Vagina (tissue), 2 donors: Measurements from ENCODE around the gene ACOXL.

Source experiments
- CTCF ChIP-seq, 3 experiments: fragments of 450-650 bp in 2 of 3; fragments of 200-600 bp in 1 of 3; sonication (generic) in 1 of 3; IDR thresholded peaks; one replicate each; pipeline ENCODE4 v1.5.1; 2017 to 2019; ENCODE audit warnings: antibody characterized with exemption in 3 of 3, mild to moderate bottlenecking in 2 of 3, moderate library complexity in 2 of 3
- POLR2A ChIP-seq, 2 donors: fragments of 450-650 bp; IDR thresholded peaks; one replicate each; pipeline ENCODE4 v1.6.1; 2017; ENCODE audit warnings: antibody characterized with exemption in 2 of 2, mild to moderate bottlenecking in 2 of 2, moderate library complexity in 2 of 2

DNA sequence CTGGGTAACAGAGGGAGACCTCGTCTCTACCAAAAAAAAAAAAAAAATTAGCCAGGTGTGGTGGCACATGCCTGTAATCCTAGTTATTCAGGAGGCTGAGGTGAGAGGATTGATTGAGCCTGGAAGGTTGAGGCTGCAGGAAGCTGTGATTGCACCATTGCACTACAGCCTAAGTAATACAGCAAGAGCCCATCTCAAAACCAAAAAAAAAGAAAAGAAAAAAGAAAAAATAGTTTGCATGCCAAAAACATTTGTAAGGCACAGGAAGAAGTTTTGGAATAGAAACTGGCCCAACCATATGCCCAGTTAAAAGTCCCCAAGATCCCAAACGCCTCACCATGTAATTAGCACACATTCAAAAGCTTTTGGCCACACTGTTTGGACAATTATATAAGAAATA is 13.4 kb upstream of the ACOXL start:
- TF ChIP-seq CTCF (IDR thresholded peaks at IDR 0.05), result no peak
- no peak for TF ChIP-seq POLR2A (IDR thresholded peaks at IDR 0.05)
